DMS79 treated with DMSO at 0.1 percent for 48 hours (cell line): ENCODE results near the gene ANGPTL1.

Source experiments
- DNase-seq: peaks from one replicate; lab custom pipeline; 2025; lab: John Stamatoyannopoulos, UW

Gene ANGPTL1, protein sequence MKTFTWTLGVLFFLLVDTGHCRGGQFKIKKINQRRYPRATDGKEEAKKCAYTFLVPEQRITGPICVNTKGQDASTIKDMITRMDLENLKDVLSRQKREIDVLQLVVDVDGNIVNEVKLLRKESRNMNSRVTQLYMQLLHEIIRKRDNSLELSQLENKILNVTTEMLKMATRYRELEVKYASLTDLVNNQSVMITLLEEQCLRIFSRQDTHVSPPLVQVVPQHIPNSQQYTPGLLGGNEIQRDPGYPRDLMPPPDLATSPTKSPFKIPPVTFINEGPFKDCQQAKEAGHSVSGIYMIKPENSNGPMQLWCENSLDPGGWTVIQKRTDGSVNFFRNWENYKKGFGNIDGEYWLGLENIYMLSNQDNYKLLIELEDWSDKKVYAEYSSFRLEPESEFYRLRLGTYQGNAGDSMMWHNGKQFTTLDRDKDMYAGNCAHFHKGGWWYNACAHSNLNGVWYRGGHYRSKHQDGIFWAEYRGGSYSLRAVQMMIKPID

GRCh38 chr1:178870944-178871343 lies at the start of gene ANGPTL1:
Gene ANGPTL1 (minus strand): TSS chr1:178871077. CDS start chr1:178865776, 5,301 bp downstream.
- DNase-seq, result no peak

DNA sequence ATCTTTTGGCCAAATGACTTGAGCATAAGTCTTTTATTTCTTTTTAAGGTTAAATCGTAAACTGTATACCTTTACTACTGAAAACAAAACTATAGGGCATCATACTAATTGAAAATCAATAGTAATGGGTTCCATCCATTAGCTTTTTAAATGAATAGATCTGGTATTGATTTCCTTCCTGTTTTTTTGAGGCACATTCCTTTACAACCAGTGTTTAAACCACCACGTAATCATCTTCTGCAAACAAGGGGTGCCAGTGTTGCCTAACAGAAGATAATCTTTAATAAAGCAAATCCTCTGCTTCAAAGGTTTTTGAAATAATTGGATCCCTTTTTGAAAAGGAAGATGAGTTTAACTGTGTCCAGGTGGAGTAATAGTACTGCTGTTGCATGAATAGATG lies 48.7 kb upstream of the ANGPTL1 start:
- no peak for DNase-seq

- no peak for DNase-seq
Observed at GRCh38 chr1:178918955-178919354, 48.1 kb upstream of the ANGPTL1 start.

DNA sequence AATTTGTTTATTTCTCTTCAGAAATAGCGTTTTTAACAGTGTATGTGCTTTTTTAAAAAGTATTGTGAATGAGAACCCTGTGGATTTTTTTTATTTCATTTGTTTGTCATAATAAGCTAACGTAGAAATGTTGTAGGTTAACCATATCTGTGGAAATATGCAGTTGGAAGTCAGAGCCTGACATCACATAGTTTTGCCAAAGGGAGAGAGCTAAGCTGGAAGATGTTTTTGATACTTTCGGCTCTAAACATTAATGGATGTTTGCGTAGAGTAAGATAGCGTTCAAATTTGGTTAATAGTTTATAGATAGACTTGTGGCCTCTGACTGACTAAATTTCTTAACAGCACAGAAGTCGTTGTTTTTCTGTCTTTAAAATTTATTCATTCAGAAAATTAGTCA lies 47.4 kb upstream of the ANGPTL1 start:
- DNase-seq, result no peak

DNA sequence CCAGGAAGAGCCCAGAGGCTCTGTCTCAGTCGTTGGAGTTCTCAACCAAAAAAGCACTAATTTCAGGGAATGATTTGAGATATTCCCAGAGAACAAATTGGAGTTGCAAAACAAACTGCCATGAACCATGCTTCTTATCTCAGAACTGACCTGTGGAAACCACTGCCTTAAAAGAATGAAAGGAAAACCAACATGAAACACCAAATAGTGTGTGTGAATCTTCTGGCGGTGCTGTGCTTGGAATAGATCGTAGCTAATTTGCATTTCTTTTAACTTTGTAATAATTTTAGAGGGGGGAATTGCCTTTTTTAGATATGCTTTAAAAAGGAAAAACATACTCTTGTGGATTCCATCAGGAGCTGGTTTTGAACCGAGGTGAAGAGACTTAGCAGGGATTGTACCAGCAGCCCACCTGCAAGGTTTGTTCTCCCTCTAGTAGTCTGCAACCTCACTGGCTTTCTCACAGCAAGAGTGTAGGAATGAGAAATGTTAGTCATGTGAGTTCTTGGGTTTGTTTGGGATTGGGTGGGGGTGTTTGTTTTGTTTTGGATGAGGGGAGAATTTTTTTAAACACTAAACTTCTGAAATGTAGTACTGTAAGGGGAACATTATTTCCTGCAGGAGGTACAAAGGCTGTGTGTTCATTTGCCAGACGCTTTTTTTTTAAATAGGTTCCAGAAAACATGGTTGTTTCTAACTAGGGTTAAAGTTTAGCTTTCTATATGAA lies 45.7 kb upstream of the ANGPTL1 start:
- DNase-seq, result no peak

GRCh38 chr1:178912597-178912996 lies 41.7 kb upstream of the ANGPTL1 start:
- DNase-seq, result no peak

GRCh38 chr1:178910023-178910422 lies 39.1 kb upstream of the ANGPTL1 start:
- DNase-seq, result no peak

DNA sequence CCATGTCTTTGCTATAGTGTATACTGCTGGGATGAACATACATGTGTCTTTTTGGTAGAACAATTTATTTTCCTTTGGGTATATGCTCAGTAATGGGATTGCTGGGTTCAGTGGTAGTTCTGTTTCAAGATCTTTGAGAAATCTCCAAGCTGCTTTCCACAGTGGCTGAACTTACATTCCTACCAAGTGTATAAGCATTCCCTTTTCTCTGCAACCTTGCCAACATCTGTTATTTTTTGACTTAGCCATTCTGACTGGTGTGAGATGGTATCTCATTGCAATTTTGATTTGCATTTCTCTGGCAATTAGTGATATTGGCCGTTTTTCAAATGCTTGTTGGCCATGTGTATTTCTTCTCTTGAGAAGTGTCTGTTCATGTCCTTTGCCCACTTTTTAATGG lies 37.5 kb upstream of the ANGPTL1 start:
- no peak for DNase-seq

GRCh38 chr1:178901482-178902125 lies 30.7 kb upstream of the ANGPTL1 start:
- DNase-seq, result no peak

- no peak for DNase-seq
Observed at GRCh38 chr1:178899402-178899801, 28.5 kb upstream of the ANGPTL1 start.

- DNase-seq, result no peak
Observed at GRCh38 chr1:178898401-178898800, 27.5 kb upstream of the ANGPTL1 start.

- DNase-seq, result no peak
Observed at GRCh38 chr1:178895928-178896327, 25.1 kb upstream of the ANGPTL1 start.

GRCh38 chr1:178886551-178886950 lies 15.7 kb upstream of the ANGPTL1 start:
- no peak for DNase-seq

DNA sequence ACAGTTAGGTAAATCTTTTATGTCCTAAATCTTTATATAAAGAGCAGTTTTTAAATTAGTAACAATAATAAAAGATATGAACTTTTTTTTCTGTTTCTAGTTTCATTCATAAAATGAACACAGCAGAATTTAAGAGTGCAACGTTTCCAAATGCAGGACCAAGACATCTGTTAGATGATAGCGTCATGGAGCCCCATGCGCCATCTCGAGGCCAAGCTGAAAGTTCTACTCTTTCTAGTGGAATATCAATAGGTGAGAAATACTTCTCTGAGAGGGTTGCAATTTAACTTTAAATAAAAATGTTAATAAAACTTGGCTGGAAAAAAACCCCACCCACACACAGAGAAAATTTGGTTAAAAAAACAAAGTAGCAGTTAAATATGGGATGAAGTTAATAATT lies 15.0 kb upstream of the ANGPTL1 start:
- DNase-seq, result no peak

- DNase-seq, result no peak
Observed at GRCh38 chr1:178881950-178882349, 11.1 kb upstream of the ANGPTL1 start.

DNA sequence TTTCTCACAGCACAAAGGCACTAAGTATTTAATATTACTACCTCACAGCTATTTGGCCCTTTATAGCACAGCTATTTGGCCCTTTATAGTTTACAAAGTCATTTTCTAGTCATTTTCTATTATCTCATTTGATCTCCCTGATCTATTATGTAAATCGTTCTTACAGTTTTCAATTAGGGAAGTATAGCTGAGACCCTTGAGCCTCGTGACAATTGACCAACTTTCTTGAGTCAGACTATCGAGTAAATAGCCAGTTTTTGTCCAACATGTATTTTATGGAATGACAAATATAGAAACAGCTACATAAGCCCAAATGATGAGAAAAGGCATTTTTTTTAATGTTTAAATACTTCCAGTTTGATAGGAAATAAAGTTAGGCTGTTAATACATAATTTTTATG lies 7.0 kb upstream of the ANGPTL1 start:
- no peak for DNase-seq

GRCh38 chr1:178875936-178876335 lies 5.1 kb upstream of the ANGPTL1 start:
- DNase-seq, result no peak

GRCh38 chr1:178874966-178875365 lies 4.1 kb upstream of the ANGPTL1 start:
- no peak for DNase-seq

GRCh38 chr1:178871551-178872320 lies 859 bp upstream of the ANGPTL1 start:
- DNase-seq, result no peak

- DNase-seq, result no peak
Observed at GRCh38 chr1:178870221-178870620, 656 bp downstream of the ANGPTL1 start.

DNA sequence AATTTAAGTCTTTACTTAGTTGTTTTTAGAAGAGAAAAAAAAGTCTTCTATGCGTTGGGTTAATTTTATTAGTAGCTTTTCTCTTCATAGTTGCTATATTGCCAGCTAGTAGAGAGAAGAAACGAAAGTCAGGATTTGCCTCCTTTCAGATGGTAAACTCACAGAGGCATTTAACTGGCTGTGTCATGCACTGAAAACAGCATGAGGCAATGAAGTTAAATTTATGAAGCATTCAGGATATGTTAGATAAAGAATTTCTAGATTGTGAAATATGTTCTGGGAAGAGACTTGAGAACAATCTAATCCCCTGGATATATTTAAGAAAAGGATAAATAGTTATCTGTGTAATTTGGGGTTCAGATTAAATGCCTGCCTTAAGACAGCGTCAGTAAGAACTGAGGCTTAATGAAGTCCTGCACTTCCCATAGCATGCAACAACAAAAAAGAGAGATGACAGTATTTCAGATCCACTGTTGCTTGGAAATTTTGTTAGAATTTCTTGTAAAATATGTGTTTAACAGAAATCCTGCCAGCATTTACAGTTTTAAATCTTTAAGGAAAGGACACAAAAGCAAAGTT lies 1.7 kb downstream of the ANGPTL1 start:
- no peak for DNase-seq

GRCh38 chr1:178868706-178869105 lies 2.2 kb downstream of the ANGPTL1 start:
- no peak for DNase-seq
